Measurements from ENCODE around the gene MED15. TPM values are rescaled to one million over a fixed set of nuclear protein-coding genes. Genes with fewer than 3 reads are reported as not detected.

Gene MED15
- total RNA-seq, 3 donors from 2014 or later (not counting 1 experiment from before 2014, with no cell fraction given): 269 to 291 (median 270) TPM

DNA sequence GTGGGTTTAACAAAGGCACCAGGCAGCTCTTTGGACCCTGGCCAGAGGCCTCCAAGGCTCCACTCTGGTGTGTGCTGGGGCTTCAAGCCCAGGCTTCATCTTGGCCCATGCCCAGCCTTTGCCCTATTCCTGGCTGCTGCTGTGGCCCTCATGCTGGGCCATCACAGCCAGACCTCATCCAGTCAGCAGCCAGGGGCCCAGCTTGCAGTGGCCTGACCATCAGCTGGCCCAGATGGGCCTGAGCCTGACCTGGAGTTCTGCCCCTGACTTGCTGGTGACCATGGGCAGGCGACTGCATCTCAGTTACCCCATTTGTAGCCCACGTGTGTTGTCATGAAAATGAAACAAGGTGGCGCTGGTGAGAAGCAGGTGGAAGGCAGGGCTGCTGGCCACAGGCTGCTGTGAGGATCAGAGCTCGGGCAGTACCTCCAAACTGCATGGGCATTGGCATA lies 76.1 kb downstream of the MED15 start:
- DNase-seq: no peak
- Mint-ChIP-seq H3K9me3 (no peaks in the 10 kb centered on the region), H3K36me3 (no peaks in the 10 kb centered on the region)

DNA sequence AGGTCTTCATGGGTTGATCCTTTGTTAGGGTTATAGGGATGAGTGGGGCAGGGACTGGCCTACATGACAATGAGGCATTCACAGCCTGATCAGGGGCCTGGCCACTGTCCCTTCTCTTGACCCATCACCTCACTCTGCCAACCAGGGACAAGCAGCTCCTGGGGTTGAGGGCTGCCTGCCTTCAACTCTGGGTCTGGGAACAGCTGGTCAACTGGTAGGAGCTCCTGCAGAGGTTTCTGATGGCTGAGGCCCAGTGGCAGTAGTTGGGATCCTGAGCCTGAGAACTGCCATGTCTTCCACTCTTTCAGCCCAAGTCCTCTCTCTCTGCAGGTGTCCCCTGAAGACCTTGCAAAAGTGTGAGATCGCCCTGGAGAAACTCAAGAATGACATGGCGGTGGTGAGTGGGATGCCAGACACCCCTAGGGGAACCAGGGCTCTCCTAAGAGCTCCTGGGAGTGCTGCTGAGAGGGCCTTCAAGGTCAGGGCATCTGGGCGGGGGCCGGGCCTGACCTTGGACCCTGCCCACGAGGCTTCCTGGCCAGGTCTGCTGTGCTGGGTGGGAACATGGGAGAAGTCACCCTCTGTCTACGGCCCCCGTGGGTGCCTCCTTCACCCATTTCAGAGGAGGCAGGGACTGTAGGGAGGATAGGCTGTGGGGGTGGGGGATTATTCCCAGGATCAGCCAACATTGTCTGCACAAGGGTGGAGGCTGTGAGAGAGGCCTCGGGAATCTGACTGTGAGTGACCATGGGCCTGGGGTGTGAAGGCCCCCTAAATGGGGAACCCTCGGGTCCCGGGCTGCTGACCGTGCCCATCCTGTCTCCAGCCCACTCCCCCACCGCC lies 76.8 kb downstream of the MED15 start:
- Mint-ChIP-seq H3K4me3 (no peak overlapping the region), H3K9me3 (no peaks in the 10 kb centered on the region), H3K27ac (peak overlapping the region in 1 of 2 donors; percentile 16), H3K27me3 (ENCODE audit: low read depth in 2 of 2) (no peaks in the 10 kb centered on the region), H3K4me1 (peaks cover 17 to 30% of the 10 kb centered on the region in 2 donors), H3K36me3 (no peaks in the 10 kb centered on the region)
- Histone ChIP-seq H3K4me3 (ENCODE audit: low read length) (no peak overlapping the region), H3K4me1 (ENCODE audit: control insufficient read depth, insufficient read depth, low read length) (peaks cover 31% of the 10 kb centered on the region), H3K36me3 (ENCODE audit: control insufficient read depth, insufficient read depth, low read length) (peaks cover 69% of the 10 kb centered on the region), H3K27me3 (ENCODE audit: control insufficient read depth, insufficient read depth, low read length) (no peaks in the 10 kb centered on the region), H3K9me3 (ENCODE audit: control insufficient read depth, insufficient read depth, low read length) (no peaks in the 10 kb centered on the region), H3K27ac (ENCODE audit: low read length) (no peak overlapping the region)
- WGBS (ENCODE audit: insufficient coverage): 95% methylated on average over 12 of the region's 12 CpGs
- intact Hi-C loops (cut with micrococcal nuclease): no loop called here
- DNase-seq (no peak), ATAC-seq (no peak)
- TF ChIP-seq, protein P1, sequence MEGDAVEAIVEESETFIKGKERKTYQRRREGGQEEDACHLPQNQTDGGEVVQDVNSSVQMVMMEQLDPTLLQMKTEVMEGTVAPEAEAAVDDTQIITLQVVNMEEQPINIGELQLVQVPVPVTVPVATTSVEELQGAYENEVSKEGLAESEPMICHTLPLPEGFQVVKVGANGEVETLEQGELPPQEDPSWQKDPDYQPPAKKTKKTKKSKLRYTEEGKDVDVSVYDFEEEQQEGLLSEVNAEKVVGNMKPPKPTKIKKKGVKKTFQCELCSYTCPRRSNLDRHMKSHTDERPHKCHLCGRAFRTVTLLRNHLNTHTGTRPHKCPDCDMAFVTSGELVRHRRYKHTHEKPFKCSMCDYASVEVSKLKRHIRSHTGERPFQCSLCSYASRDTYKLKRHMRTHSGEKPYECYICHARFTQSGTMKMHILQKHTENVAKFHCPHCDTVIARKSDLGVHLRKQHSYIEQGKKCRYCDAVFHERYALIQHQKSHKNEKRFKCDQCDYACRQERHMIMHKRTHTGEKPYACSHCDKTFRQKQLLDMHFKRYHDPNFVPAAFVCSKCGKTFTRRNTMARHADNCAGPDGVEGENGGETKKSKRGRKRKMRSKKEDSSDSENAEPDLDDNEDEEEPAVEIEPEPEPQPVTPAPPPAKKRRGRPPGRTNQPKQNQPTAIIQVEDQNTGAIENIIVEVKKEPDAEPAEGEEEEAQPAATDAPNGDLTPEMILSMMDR (IDR thresholded peaks at IDR 0.05): no peak

More for the DNA sequence above, 76.1 kb downstream of the MED15 start:
- no peaks in the 10 kb centered on the region for H3K27me3 ChIP-seq (ENCODE audit: control insufficient read depth, insufficient read depth, low read length)
- Mint-ChIP-seq H3K27me3 (ENCODE audit: low read depth in 2 of 2) (no peaks in the 10 kb centered on the region), H3K4me3 (no peak overlapping the region), H3K4me1 (peaks cover 21 to 38% of the 10 kb centered on the region in 2 donors), H3K27ac (peak overlapping the region in 1 of 2 donors; percentile 16)
- no peaks in the 10 kb centered on the region for H3K9me3 ChIP-seq (ENCODE audit: control insufficient read depth, insufficient read depth, low read length)
- intact Hi-C loops (cut with micrococcal nuclease): no loop called here
- H3K36me3 ChIP-seq (ENCODE audit: control insufficient read depth, insufficient read depth, low read length): peaks cover 76% of the 10 kb centered on the region
- ATAC-seq: no peak
- 87% methylated on average over 4 of the region's 4 CpGs for WGBS (ENCODE audit: insufficient coverage)
- H3K4me1 ChIP-seq (ENCODE audit: control insufficient read depth, insufficient read depth, low read length): peaks cover 39% of the 10 kb centered on the region
- H3K4me3 ChIP-seq (ENCODE audit: low read length): no peak overlapping the region
- TF ChIP-seq, protein P1 (IDR thresholded peaks at IDR 0.05): no peak
- H3K27ac ChIP-seq (ENCODE audit: low read length): no peak overlapping the region

DNA sequence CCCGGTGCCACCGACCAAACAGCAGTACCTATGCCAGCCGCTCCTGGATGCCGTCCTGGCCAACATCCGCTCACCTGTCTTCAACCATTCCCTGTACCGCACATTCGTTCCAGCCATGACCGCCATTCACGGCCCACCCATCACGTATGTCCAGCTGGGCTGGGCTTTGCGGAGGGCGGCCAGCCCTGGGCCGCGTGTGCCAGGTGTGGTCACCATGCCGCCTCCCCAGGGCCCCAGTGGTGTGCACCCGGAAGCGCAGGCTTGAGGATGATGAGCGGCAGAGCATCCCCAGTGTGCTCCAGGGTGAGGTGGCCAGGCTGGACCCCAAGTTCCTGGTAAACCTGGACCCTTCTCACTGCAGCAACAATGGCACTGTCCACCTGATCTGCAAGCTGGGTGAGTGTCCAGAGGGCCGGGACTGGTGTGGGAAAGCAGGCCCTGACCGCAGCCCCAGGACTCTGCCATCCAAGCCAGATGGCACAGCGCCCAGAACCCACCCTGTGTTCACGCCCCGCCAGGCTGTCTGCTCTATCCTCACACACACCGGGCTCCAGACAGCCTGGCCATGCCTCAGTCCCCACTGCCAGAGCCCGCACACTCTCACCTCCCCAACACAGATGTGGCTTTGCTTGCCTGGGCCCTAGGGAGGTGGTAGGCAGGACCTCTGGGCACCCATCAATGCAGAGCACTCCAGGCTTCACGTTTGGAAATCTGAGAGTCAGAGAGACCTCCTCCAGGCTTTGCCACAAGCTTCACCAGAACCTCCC lies 77.6 kb downstream of the MED15 start:
- peaks cover 9 to 22% of the 10 kb centered on the region in 2 donors for H3K4me1 Mint-ChIP-seq
- no peak overlapping the region for H3K27ac Mint-ChIP-seq

More for the DNA sequence above, 77.6 kb downstream of the MED15 start:
- H3K4me3 ChIP-seq (ENCODE audit: low read length): no peak overlapping the region
- H3K27me3 ChIP-seq (ENCODE audit: control insufficient read depth, insufficient read depth, low read length): no peaks in the 10 kb centered on the region
- H3K9me3 ChIP-seq (ENCODE audit: control insufficient read depth, insufficient read depth, low read length): no peaks in the 10 kb centered on the region
- no peaks in the 10 kb centered on the region for H3K9me3 Mint-ChIP-seq
- H3K36me3 ChIP-seq (ENCODE audit: control insufficient read depth, insufficient read depth, low read length): peaks cover 63% of the 10 kb centered on the region
- H3K27ac ChIP-seq (ENCODE audit: low read length): no peak overlapping the region
- TF ChIP-seq, protein P1 (IDR thresholded peaks at IDR 0.05): no peak
- no peak overlapping the region for H3K4me3 Mint-ChIP-seq
- ATAC-seq (no peak), DNase-seq (no peak)
- H3K27me3 Mint-ChIP-seq (ENCODE audit: low read depth in 2 of 2): no peaks in the 10 kb centered on the region
- no peaks in the 10 kb centered on the region for H3K36me3 Mint-ChIP-seq
- 97% methylated on average over 26 of the region's 26 CpGs for WGBS (ENCODE audit: insufficient coverage)
- intact Hi-C loops (cut with micrococcal nuclease): no loop called here
- H3K4me1 ChIP-seq (ENCODE audit: control insufficient read depth, insufficient read depth, low read length): peaks cover 23% of the 10 kb centered on the region
